Kidney (tissue), 14 donors: ENCODE measurements around the gene INPP5J. TPM values are rescaled to one million over a fixed set of nuclear protein-coding genes. Genes with fewer than 3 reads are reported as not detected.

Experiments used
- DNase-seq, 5 donors: peaks; one replicate each; pipeline ENCODE4 v3.0.0-alpha.2; 2013 to 2020
- FAIRE-seq: peaks from 2 replicates; lab custom pipeline; 2012; peaks lifted over from hg19 to GRCh38; lab: Jason Lieb, UNC
- H3K27ac ChIP-seq, 2 donors: one replicate each; pipeline ENCODE4 v1.7.0; 2013; ENCODE audit warnings: low read depth in 2 of 2, low read length in 2 of 2, inconsistent platforms in 1 of 2
- H3K27me3 ChIP-seq: one replicate; pipeline ENCODE4 v1.7.1; 2013; ENCODE audit warnings: low read length, inconsistent platforms; ENCODE audit not compliant: control insufficient read depth, insufficient read depth
- H3K36me3 ChIP-seq, 3 donors: one replicate each; pipeline versions ENCODE4 v1.7.0 to v1.7.1; 2013; ENCODE audit warnings: low read length in 3 of 3, control low read depth in 1 of 3, inconsistent platforms in 1 of 3; ENCODE audit not compliant: insufficient read depth in 3 of 3, control insufficient read depth in 2 of 3
- H3K4me1 ChIP-seq, 3 donors: one replicate each; pipeline versions ENCODE4 v1.7.0 to v1.7.1; 2013; ENCODE audit warnings: low read length in 3 of 3, inconsistent platforms in 1 of 3, low read depth in 1 of 3; ENCODE audit not compliant: control insufficient read depth in 2 of 3, insufficient read depth in 2 of 3
- H3K4me3 ChIP-seq, 3 donors: one replicate each; pipeline versions ENCODE4 v1.7.0 to v1.8.1; 2013; ENCODE audit warnings: low read length in 3 of 3, control low read depth in 1 of 3, inconsistent platforms in 1 of 3
- H3K9ac ChIP-seq, 3 donors: one replicate each; pipeline versions ENCODE4 v1.7.0 to v1.7.1; 2013; ENCODE audit warnings: low read length in 3 of 3, control low read depth in 1 of 3, inconsistent platforms in 1 of 3
- H3K9me3 ChIP-seq, 3 donors: one replicate each; pipeline versions ENCODE4 v1.7.0 to v1.7.1; 2013; ENCODE audit warnings: low read length in 3 of 3, control low read depth in 1 of 3, inconsistent platforms in 1 of 3; ENCODE audit not compliant: control insufficient read depth in 2 of 3, insufficient read depth in 1 of 3
- CTCF ChIP-seq: IDR thresholded peaks from 3 replicates; pipeline ENCODE4 v1.5.1; 2012; ENCODE audit warnings: mild to moderate bottlenecking, moderate library complexity, borderline replicate concordance; ENCODE audit not compliant: insufficient read depth; ENCODE audit errors: extremely low read depth
- intact Hi-C: fragments of 100-400 bp; cut with DNase I; formaldehyde crosslinking; loops from one replicate; pipeline ENCODE4 v1.11.1; 2022
- polyA plus RNA-seq: library from polyadenylated mRNA; stranded (reverse); fragments of 350-450 nt; fragmentation: Illumina TruSeq; extraction: RNeasy Lipid Tissue Mini Kit (QIAGEN cat#74804); gene quantifications from one replicate; pipeline ENCODE4 v1.2.3, GENCODE V29; 2014; ENCODE audit warnings: low read depth, low replicate concordance; ENCODE audit not compliant: insufficient read depth
- total RNA-seq: library from RNA; stranded (reverse); fragmentation: NEBNext Ultra II Directional; extraction: Animal tissue kit (Norgen Biotek cat#: 25700); gene quantifications from one replicate; pipeline ENCODE4 v1.2.1, GENCODE V29; 2021
- donor health status: control.
- donor health status: control.
- donor health status: control.
- donor health status: control.
- donor health status: control.
- donor health status: DM: yes; HTN: yes; CAD: no.
- donor health status: Normal renal cell carcinoma (clear cell type).

The INPP5J gene
- total and polyA plus RNA-seq, 2 donors from 2014 or later: 6.2 to 44.7 TPM

- Histone ChIP-seq H3K4me3 (peak overlapping the region in 1 of 3 donors; percentile 81), H3K27ac (peak overlapping the region in 1 of 2 donors; percentile 92), H3K4me1 (peaks cover 0 to 15% (median 0%) of the 10 kb centered on the region in 3 donors), H3K9ac (peak overlapping the region in 1 of 3 donors; percentile 94), H3K36me3 (peaks cover 0 to 7% (median 6%) of the 10 kb centered on the region in 3 donors), H3K27me3 (no peaks in the 10 kb centered on the region), H3K9me3 (no peaks in the 10 kb centered on the region)
- FAIRE-seq: no peak
- DNase-seq: no peak
- intact Hi-C loops: no loop called here
- TF ChIP-seq CTCF: no peak
These were observed 17.4 kb upstream of the INPP5J start for GRCh38 chr22:31105282-31105929.

DNA sequence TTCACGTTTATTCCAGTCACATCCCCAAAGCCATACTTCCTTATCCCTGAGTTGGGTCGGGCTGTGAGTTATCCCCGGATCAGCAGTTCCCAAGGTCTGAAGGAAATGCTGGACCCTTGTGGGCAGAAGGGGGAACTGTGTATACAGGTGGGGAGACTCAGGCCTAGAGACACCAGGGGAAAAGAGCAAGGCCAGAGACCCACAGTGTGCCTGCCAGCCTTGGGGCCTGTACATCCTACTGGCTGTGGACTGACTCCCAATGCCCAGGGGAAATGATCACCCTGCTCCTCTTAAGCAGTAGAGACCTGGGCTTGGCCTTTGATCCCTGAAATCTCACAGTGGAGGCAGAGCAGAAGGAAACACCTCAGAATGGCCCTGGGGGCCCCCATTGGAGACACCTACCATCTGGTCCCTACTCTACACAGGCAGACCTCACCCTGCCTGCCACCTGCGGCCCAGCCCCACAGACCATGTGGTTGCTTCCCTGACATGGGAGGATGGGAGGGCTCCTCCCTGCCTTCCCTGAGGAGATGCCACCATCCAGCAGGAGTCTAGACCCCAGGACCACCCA is 16.7 kb upstream of the INPP5J start:
- DNase-seq (peak in 3 of 5 donors; percentile 8 to 58 (median 36)), FAIRE-seq (no peak)
- intact Hi-C loops: no loop called here
- Histone ChIP-seq H3K9ac (peak overlapping the region in 2 of 3 donors; percentile 45 to 94), H3K27me3 (no peaks in the 10 kb centered on the region), H3K36me3 (peaks cover 0 to 6% (median 2%) of the 10 kb centered on the region in 3 donors), H3K27ac (peak overlapping the region; percentile 92), H3K4me3 (peak overlapping the region in 2 of 3 donors; percentile 22 to 81), H3K4me1 (peaks cover 0 to 15% (median 0%) of the 10 kb centered on the region in 3 donors), H3K9me3 (no peaks in the 10 kb centered on the region)
- TF ChIP-seq CTCF: no peak

DNA sequence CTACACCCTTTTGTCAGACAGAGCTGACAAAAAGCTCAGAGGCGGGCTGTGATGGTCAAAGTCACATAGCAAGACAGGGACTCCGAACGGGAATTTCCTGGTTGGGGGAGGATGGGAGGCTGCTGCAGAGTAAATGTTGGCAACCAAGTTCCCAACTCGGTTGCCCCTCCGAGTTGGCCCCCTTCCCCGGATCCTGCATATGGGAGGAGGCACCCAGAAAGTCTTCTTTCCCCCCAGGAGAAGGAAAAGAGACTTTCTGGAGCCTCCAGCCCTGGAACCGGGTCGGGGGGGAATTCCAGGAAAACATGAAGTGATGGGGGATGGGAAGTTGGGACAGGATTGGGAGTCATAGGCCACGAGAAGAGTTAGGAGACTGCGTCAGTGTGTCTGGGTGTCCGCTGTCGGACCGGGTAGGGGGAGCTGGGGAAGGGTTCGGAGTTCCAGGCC is 16.0 kb upstream of the INPP5J start:
- Histone ChIP-seq H3K27ac (peak overlapping the region; percentile 92), H3K36me3 (peaks cover 0 to 5% (median 0%) of the 10 kb centered on the region in 3 donors), H3K4me3 (peak overlapping the region; percentile 30 to 81 (median 60)), H3K27me3 (no peaks in the 10 kb centered on the region), H3K4me1 (peaks cover 0 to 15% (median 0%) of the 10 kb centered on the region in 3 donors), H3K9ac (peak overlapping the region in 2 of 3 donors; percentile 68 to 94), H3K9me3 (no peaks in the 10 kb centered on the region)
- intact Hi-C loops: no loop called here
- TF ChIP-seq CTCF: no peak
- no peak for FAIRE-seq
- DNase-seq: peak in 2 of 5 donors; percentile 7 to 46
